Left forelimb (tissue), 1 donor: Measurements from ENCODE around the gene ZNF140.

Source experiments
- DNase-seq: peaks from one replicate; pipeline ENCODE4 v3.0.0-alpha.2; 2018; ENCODE audit warnings: low spot score

Gene ZNF140

DNA sequence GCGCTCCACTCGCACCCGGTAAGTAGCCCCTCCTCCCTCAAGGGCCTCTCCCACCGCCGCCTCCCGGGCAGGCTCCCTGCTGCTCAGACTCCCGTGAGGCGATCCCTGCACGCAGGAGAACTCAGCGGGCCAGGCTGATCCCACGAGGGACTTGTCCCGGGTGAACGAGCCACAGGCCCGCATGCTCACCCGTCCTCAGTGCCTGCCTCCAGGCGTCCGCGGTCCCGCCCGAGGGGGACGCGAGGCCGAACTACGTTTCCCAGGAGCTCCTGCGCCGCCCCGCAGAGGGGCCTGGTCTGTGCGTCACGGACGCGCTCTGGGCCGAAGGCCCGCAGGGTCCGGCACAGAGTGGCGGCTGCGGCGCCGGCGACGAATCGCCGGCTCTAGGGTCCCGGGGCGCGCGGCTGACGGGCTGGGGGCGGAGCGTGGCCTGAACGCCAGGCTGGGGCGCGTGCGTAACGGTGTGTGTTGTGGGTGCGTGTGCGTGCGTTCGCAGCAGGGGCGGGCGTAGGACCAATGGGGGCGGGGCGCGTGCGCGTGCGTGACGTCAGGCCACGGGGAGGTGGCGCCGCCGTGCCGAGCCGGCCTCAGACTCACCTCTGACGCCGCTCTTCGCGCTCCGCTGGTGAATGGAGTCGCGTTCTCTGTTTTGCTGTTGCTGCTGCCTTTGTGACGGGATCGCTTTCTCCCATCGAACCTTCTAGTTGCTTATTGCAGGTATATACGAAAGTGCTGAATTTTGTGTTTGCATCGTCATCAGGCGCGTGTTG is 49.5 kb downstream of the ZNF140 start, which contains the start of the genes ZNF10 and ZNF891:
TSS of gene ZNF10 (plus strand) at position 590 of the 770 bp plus-strand sequence. CDS start 13,866 bp downstream, outside the sequence.
TSS of gene ZNF891 (minus strand) at position 237 of the 770 bp plus-strand sequence. CDS start 8,356 bp downstream, outside the sequence.
- DNase-seq = peak; percentile 99

DNA sequence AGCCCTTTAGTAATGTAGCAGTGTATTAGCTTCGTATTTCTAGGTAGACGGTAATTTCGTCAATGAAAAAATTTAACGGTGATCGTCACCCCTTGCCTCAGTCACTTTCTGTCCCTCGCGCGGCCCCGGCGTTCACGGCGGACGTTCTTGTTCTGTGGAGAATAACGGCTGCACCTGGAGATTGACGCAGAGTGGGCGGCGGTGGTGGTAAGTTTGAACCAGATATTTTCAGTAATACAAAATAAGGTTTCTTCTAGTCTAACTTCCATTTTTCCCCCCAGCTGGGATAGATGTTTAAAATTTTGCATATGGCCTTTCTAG is 50.0 kb downstream of the ZNF140 start:
- DNase-seq = peak; percentile 73

DNA sequence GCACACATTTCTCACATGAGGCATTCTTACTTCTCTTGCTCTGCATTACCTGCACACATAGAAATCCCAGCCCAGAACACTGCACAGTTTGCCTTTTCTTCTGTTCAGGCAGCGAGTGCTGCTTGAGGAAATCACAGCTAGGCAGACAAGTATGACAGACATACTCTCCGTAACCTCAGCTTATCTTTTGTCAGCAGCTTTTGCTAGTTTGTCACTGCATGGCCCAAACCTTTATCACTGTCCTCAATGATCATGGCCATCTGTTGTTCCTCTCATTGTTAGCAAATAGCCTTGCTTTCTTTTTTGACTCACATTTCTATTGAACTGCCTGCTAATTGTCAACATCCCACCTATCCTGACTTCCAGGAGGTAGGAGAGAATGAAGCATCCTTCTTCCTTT is 55.0 kb downstream of the ZNF140 start:
- DNase-seq = no peak

DNA sequence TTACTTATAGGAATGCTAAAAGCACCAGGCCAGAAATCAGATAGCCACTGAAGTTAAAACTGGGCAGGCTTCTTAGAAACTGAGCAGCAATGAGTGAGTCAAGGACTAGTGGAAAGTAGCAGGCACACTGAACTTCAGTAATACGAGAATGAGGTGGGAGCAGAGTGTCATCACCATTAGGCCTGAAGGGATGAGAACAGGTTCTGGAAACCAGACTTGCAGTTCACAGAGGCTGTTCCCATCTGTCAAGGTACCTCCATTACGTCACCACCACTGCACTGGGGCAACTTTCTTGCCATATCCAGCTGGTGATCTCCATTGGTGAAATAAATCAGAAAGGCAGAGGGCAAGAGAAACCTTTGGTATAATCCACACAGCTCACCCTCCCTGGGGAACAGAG is 65.3 kb downstream of the ZNF140 start:
- DNase-seq = no peak

DNA sequence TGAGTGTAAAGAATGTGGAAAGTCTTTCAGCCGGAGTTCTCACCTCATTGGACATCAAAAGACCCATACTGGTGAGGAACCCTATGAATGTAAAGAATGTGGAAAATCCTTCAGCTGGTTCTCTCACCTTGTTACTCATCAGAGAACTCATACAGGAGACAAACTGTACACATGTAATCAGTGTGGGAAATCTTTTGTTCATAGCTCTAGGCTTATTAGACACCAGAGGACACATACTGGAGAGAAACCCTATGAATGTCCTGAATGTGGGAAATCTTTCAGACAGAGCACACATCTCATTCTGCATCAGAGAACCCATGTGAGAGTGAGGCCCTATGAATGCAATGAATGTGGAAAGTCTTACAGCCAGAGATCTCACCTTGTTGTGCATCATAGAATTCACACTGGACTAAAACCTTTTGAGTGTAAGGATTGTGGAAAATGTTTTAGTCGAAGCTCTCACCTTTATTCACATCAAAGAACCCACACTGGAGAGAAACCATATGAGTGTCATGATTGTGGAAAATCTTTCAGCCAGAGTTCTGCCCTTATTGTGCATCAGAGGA is 75.5 kb downstream of the ZNF140 start:
- no peak for DNase-seq
